Measurements from ENCODE around the gene RBBP4. TPM values are rescaled to one million over a fixed set of nuclear protein-coding genes. Genes with fewer than 3 reads are reported as not detected.
A peak's percentile ranks its signal among the peaks of the same experiment; 100 is the strongest.

Gene RBBP4
- total RNA-seq (100 to 1,000 TPM; 150 to 162 (median 158) TPM), total RNA-seq (90.8 to 274 (median 163) reads per million in 29 experiments)
- 156 TPM for total RNA-seq (2013)

DNA sequence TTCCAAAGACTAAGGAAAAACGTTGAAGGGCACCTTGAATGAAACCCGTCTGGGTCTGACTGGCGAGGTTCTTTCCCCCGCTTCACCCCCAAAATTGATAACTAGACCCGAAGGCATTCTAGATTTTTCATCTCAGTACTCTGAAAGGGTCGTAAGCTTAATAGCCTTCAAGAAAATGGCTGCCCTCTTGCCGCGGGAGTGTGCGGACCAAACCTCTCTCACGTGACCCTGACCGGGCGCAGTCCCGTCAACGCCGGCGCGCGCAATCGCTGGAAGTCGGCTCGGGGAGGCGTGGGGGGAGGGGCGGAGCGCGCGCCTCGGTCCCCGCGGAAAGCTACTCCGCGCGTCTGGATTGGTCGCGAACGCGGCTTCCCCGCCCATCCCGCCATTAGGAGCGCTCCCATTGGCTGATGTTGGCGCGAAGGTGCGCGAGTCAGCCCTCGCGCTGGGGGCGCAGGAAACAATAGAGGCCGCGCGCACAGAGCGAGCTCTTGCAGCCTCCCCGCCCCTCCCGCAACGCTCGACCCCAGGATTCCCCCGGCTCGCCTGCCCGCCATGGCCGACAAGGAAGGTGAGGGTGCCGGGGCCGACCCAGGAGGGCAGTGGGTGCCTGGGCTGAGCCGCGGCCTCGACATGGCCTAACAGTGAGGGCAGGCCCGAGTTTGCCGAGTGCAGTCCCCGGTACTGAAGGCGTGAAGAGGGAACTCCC lies at the start of gene RBBP4:
TSS of gene RBBP4 (plus strand) at position 457 of the 709 bp plus-strand sequence. CDS start at position 556, 99 bp downstream.
- H3K27ac Mint-ChIP-seq, result peak within 1 kb of the TSS; percentile 99
- Histone ChIP-seq H3K4me3 (ENCODE audit: control insufficient read depth in 1 of 2, extremely low read depth in 1 of 2, low read length in 1 of 2) (peak within 1 kb of the TSS; percentile 72 to 85), H3K27ac (ENCODE audit: low read length) (peak within 1 kb of the TSS; percentile 98), H3K36me3 (ENCODE audit: control insufficient read depth in 2 of 2, extremely low read depth in 1 of 2, insufficient read depth in 1 of 2, low read length in 1 of 2) (peaks cover 0 to 23% of the 10 kb centered on the region in 2 donors), H3K27me3 (replicated peaks in 1 of 2; ENCODE audit: control insufficient read depth in 2 of 2, extremely low read depth in 1 of 2, insufficient read depth in 2 of 2, low read length in 1 of 2) (no peaks in the 10 kb centered on the region), H3K4me1 (ENCODE audit: control insufficient read depth in 1 of 2, extremely low read depth in 1 of 2, insufficient read depth in 2 of 2, low read length in 2 of 2) (peaks cover 29 to 48% of the 10 kb centered on the region in 2 experiments), H3K9me3 (no peaks in the 10 kb centered on the region)
- H3K4me1 Mint-ChIP-seq, result peaks cover 57 to 68% (median 57%) of the 10 kb centered on the region in 3 donors
- H3K4me3 Mint-ChIP-seq, result peak within 1 kb of the TSS; percentile 90 to 92 (median 91)
- ChIA-PET POLR2A (interaction anchor here (0.6 to 1.3 kb wide), 3 partner anchors 21 to 589 kb away, joined by 3 to 5 read pairs (median 3); no protein-coding TSS in a partner anchor), CTCF (interaction anchor here (0.5 to 1.2 kb wide), 4 partner anchors 28 to 476 kb away, joined by 5 to 9 read pairs (median 8); no protein-coding TSS in a partner anchor)
- ATAC-seq (replicated peaks in 1 of 4) (peak; percentile 85 to 91 (median 87)), DNase-seq (peak; percentile 93 to 99 (median 97))
- H3K27me3 Mint-ChIP-seq, result no peaks in the 10 kb centered on the region
- WGBS (ENCODE audit: insufficient coverage), result 2% methylated on average over 63 of the region's 67 CpGs
- no peaks in the 10 kb centered on the region for H3K9me3 Mint-ChIP-seq
- peaks cover 26% of the 10 kb centered on the region for H3K36me3 Mint-ChIP-seq

DNA sequence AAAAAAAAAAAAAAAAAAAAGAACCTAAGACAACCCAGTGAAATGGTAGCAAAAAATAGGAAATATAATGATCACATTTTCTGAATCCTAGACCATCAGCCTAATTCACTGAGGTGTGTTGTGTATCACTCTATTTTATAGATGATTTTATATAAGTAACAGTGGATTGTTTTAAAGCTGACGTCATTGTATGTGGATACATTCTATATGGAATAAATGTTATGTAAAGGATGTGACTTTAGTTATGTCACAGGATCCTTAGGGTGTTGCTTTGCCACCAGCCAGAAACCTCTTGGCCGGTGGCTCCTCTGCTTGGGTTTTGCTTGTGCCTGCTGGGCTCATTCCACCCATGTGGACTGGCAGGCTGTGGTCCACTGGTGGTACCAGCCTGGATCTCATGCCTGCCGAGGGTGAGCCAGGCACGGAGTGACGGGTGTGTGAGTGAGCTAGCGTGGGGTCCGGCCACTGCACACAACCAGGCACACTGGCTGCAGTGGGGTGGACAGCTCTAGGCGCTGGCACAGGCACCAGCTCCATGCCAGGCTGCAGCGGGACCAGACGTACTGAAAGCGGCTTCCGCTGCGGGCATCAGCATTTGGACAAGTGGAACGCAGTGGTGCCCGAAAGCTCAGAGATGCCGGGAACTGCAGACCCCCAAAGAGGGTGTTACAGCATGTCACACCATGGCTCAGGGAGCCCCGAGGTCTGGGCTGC lies 45.1 kb upstream of the RBBP4 start:
- Histone ChIP-seq H3K36me3 (ENCODE audit: control insufficient read depth in 2 of 2, extremely low read depth in 1 of 2, insufficient read depth in 1 of 2, low read length in 1 of 2) (no peaks in the 10 kb centered on the region), H3K4me1 (ENCODE audit: control insufficient read depth in 1 of 2, extremely low read depth in 1 of 2, insufficient read depth in 2 of 2, low read length in 2 of 2) (no peaks in the 10 kb centered on the region), H3K9me3 (no peaks in the 10 kb centered on the region), H3K27me3 (replicated peaks in 1 of 2; ENCODE audit: control insufficient read depth in 2 of 2, extremely low read depth in 1 of 2, insufficient read depth in 2 of 2, low read length in 1 of 2) (peaks cover 0 to under 1% of the 10 kb centered on the region in 2 experiments), H3K4me3 (ENCODE audit: control insufficient read depth in 1 of 2, extremely low read depth in 1 of 2, low read length in 1 of 2) (no peak overlapping the region), H3K27ac (ENCODE audit: low read length) (no peak overlapping the region)
- ChIA-PET POLR2A (no interaction called here), CTCF (no interaction called here)
- Mint-ChIP-seq H3K4me1 (no peaks in the 10 kb centered on the region), H3K36me3 (no peaks in the 10 kb centered on the region), H3K27ac (no peak overlapping the region), H3K4me3 (no peak overlapping the region), H3K27me3 (no peaks in the 10 kb centered on the region), H3K9me3 (no peaks in the 10 kb centered on the region)
- WGBS (ENCODE audit: insufficient coverage), result 96% methylated on average over 16 of the region's 17 CpGs
- DNase-seq (no peak), ATAC-seq (replicated peaks in 1 of 4) (no peak)

DNA sequence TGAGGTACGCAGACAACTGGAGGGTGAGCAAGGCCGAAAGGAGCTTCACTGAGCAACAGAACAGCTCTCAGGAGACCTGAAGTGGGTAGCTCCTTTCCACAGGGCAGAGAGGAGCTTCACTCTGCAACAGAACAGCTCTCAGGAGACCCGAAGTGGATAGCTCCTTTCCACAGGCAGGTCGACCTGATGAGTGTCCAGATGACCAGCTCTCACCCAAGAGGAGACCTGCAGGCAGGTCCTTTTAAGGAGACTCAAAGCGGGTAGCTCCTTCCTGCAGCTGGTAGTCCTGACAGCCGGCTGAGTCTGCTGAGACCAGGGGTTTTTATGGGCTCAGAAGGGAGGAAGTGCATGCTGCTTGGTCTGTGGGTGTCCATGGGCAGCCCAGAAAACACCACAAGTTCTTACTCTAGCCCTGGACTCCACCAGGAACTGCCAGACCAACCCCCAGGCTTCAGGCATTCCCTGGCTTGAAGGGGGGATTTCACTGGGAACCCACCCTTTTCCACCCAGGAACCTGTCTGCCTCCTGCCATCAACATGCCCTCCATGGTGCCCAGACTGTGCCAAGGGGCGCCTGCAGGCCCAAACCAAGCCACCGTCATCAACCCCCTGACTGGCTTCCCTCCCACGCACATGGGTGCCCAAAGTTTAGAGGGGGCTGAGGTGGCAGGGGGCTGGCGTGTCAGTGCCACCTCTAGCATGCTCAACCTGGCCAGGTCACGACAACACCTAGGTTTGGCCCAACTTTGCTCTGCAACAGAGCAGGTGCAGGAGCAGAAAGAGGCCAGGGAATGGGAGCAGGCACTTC lies 44.2 kb upstream of the RBBP4 start:
- ChIA-PET CTCF (no interaction called here), POLR2A (no interaction called here)
- H3K27me3 ChIP-seq (replicated peaks in 1 of 2; ENCODE audit: control insufficient read depth in 2 of 2, extremely low read depth in 1 of 2, insufficient read depth in 2 of 2, low read length in 1 of 2), result peaks cover 0 to 6% of the 10 kb centered on the region in 2 experiments
- peaks cover 0 to 2% of the 10 kb centered on the region in 2 experiments for H3K4me1 ChIP-seq (ENCODE audit: control insufficient read depth in 1 of 2, extremely low read depth in 1 of 2, insufficient read depth in 2 of 2, low read length in 2 of 2)
- H3K27ac ChIP-seq (ENCODE audit: low read length), result no peak overlapping the region
- Mint-ChIP-seq H3K9me3 (no peaks in the 10 kb centered on the region), H3K4me1 (no peaks in the 10 kb centered on the region), H3K27ac (no peak overlapping the region), H3K36me3 (no peaks in the 10 kb centered on the region), H3K27me3 (no peaks in the 10 kb centered on the region), H3K4me3 (no peak overlapping the region)
- DNase-seq (no peak), ATAC-seq (replicated peaks in 1 of 4) (no peak)
- H3K4me3 ChIP-seq (ENCODE audit: control insufficient read depth in 1 of 2, extremely low read depth in 1 of 2, low read length in 1 of 2), result no peak overlapping the region
- H3K9me3 ChIP-seq, result no peaks in the 10 kb centered on the region
- WGBS (ENCODE audit: insufficient coverage), result 78% methylated on average over 8 of the region's 11 CpGs
- H3K36me3 ChIP-seq (ENCODE audit: control insufficient read depth in 2 of 2, extremely low read depth in 1 of 2, insufficient read depth in 1 of 2, low read length in 1 of 2), result no peaks in the 10 kb centered on the region

DNA sequence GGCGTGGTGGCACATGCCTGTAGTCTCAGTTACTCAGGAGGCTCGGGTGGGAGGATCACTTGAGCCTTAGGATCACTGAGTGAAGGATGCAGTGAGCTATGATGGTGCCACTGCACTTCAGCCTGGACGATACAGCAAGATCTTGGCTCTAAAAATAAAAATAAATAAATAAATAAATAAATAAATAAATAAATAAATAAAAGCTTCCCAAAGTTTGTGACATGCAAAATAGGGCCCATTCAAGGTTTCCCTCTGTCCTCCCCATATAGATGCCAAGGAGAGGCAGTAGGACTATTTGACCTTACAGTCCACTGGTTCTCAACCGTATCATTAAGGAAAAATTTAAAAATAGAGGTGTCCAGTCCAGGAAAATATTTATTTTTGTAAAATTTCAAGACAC lies 41.8 kb upstream of the RBBP4 start:
- Mint-ChIP-seq H3K27me3 (peaks cover 0 to 1% of the 10 kb centered on the region in 2 donors), H3K9me3 (no peaks in the 10 kb centered on the region), H3K36me3 (no peaks in the 10 kb centered on the region), H3K4me3 (no peak overlapping the region), H3K27ac (no peak overlapping the region), H3K4me1 (peaks cover 5 to 7% (median 7%) of the 10 kb centered on the region in 3 donors)
- CTCF ChIA-PET, result no interaction called here
- ATAC-seq (replicated peaks in 1 of 4) (no peak), DNase-seq (no peak)
- Histone ChIP-seq H3K4me3 (ENCODE audit: control insufficient read depth in 1 of 2, extremely low read depth in 1 of 2, low read length in 1 of 2) (no peak overlapping the region), H3K9me3 (no peaks in the 10 kb centered on the region), H3K27ac (ENCODE audit: low read length) (no peak overlapping the region), H3K27me3 (replicated peaks in 1 of 2; ENCODE audit: control insufficient read depth in 2 of 2, extremely low read depth in 1 of 2, insufficient read depth in 2 of 2, low read length in 1 of 2) (peaks cover 0 to 11% of the 10 kb centered on the region in 2 experiments), H3K36me3 (ENCODE audit: control insufficient read depth in 2 of 2, extremely low read depth in 1 of 2, insufficient read depth in 1 of 2, low read length in 1 of 2) (no peaks in the 10 kb centered on the region), H3K4me1 (ENCODE audit: control insufficient read depth in 1 of 2, extremely low read depth in 1 of 2, insufficient read depth in 2 of 2, low read length in 2 of 2) (peaks cover 0 to 10% of the 10 kb centered on the region in 2 experiments)
- POLR2A ChIA-PET, result no interaction called here
- WGBS (ENCODE audit: insufficient coverage), result no CpG with 5 or more reads among the region's 4 CpGs

DNA sequence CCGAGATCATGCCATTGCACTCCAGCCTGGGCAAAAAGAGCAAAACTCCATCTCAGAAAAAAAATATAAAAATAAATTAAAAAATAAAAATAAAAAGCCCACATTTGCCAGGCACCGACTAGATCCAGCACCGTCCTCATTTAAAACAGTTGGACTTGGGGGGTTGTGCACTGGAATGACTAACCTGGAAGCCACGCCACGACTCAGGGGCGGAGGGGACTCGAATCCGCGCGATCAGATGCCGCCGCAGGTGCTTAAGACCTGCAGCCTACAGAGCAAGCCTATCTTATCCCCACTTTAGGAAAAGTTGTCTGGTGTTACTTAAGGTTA lies 39.2 kb upstream of the RBBP4 start:
- WGBS (ENCODE audit: insufficient coverage), result no CpG with 5 or more reads among the region's 12 CpGs
- Histone ChIP-seq H3K4me1 (ENCODE audit: control insufficient read depth in 1 of 2, extremely low read depth in 1 of 2, insufficient read depth in 2 of 2, low read length in 2 of 2) (peaks cover 0 to 10% of the 10 kb centered on the region in 2 experiments), H3K27ac (ENCODE audit: low read length) (no peak overlapping the region), H3K9me3 (no peaks in the 10 kb centered on the region), H3K4me3 (ENCODE audit: control insufficient read depth in 1 of 2, extremely low read depth in 1 of 2, low read length in 1 of 2) (peak overlapping the region; percentile 49 to 75), H3K27me3 (replicated peaks in 1 of 2; ENCODE audit: control insufficient read depth in 2 of 2, extremely low read depth in 1 of 2, insufficient read depth in 2 of 2, low read length in 1 of 2) (peaks cover 0 to 11% of the 10 kb centered on the region in 2 experiments), H3K36me3 (ENCODE audit: control insufficient read depth in 2 of 2, extremely low read depth in 1 of 2, insufficient read depth in 1 of 2, low read length in 1 of 2) (no peaks in the 10 kb centered on the region)
- CTCF ChIA-PET, result interaction anchor here in 1 of 2 donors (0.6 kb wide), 1 partner anchor 67 kb away, joined by 3 read pairs; no protein-coding TSS in a partner anchor
- DNase-seq (no peak), ATAC-seq (replicated peaks in 1 of 4) (no peak)
- POLR2A ChIA-PET, result no interaction called here
- H3K36me3 Mint-ChIP-seq, result peaks cover 4% of the 10 kb centered on the region
- peaks cover 5 to 7% (median 7%) of the 10 kb centered on the region in 3 donors for H3K4me1 Mint-ChIP-seq
- H3K27ac Mint-ChIP-seq, result no peak overlapping the region
- no peaks in the 10 kb centered on the region for H3K9me3 Mint-ChIP-seq
- peaks cover 0 to 1% of the 10 kb centered on the region in 2 donors for H3K27me3 Mint-ChIP-seq
- H3K4me3 Mint-ChIP-seq, result peak overlapping the region; percentile 65 to 78 (median 75)
